T-cell (primary cell): ENCODE results near the gene GPC5. TPM values are rescaled to one million over a fixed set of nuclear protein-coding genes. Genes with fewer than 3 reads are reported as not detected.

Experiments
- ATAC-seq, 4 experiments: fragments of 200-7000 bp in 3 of 4; fragments of 150-1000 bp in 1 of 4; cut with Tn5 transposase; replicated peaks in 1 of 4; 1 replicate in 3 of 4; 2 replicates in 1 of 4; pipeline ENCODE4 v1.10.0; 2021; ENCODE audit warnings: moderate library complexity in 3 of 4, mild to moderate bottlenecking in 2 of 4, moderate number of reproducible peaks in 1 of 4
- CTCF ChIA-PET, 2 donors: fragments of 300-600 bp; sonication (Branson Sonifier 250); formaldehyde crosslinking; loops; one replicate each; lab custom pipeline; 2022; ENCODE audit warnings: antibody characterized with exemption in 2 of 2; lab: Charles Lee
- POLR2A ChIA-PET, 2 donors: fragments of 300-600 bp; sonication (Branson Sonifier 250); formaldehyde crosslinking; loops; one replicate each; lab custom pipeline; 2022; ENCODE audit warnings: antibody characterized with exemption in 2 of 2; lab: Charles Lee
- DNase-seq, 35 experiments: peaks; one replicate each; pipeline versions ENCODE4 v3.0.0 to v3.0.0-alpha.2; 2013 to 2023
- H3K27ac ChIP-seq: one replicate; pipeline ENCODE4 v1.5.1; 2013; ENCODE audit warnings: low read length
- H3K27me3 ChIP-seq, 2 experiments: replicated peaks in 1 of 2; 1 replicate in 1 of 2; 2 replicates in 1 of 2; pipeline versions ENCODE4 v1.6.1 to v1.7.0; 2013; ENCODE audit warnings: low read length in 1 of 2, mixed read lengths in 1 of 2; ENCODE audit not compliant: control insufficient read depth in 2 of 2, insufficient read depth in 2 of 2; ENCODE audit errors: extremely low read depth in 1 of 2
- H3K36me3 ChIP-seq, 2 donors: 1 replicate in 1 of 2; 2 replicates in 1 of 2; pipeline versions ENCODE4 v1.6.1 to v1.7.0; 2013; ENCODE audit warnings: low read length in 1 of 2; ENCODE audit not compliant: control insufficient read depth in 2 of 2, insufficient read depth in 1 of 2; ENCODE audit errors: extremely low read depth in 1 of 2
- H3K4me1 ChIP-seq, 2 experiments: 1 replicate in 1 of 2; 2 replicates in 1 of 2; pipeline versions ENCODE4 v1.6.1 to v1.7.0; 2013; ENCODE audit warnings: low read length in 2 of 2, mixed read lengths in 1 of 2; ENCODE audit not compliant: insufficient read depth in 2 of 2, control insufficient read depth in 1 of 2; ENCODE audit errors: extremely low read depth in 1 of 2
- H3K4me3 ChIP-seq, 2 donors: 1 replicate in 1 of 2; 2 replicates in 1 of 2; pipeline versions ENCODE4 v1.5.1 to v1.7.0; 2013; ENCODE audit warnings: mild to moderate bottlenecking in 2 of 2, low read length in 1 of 2, moderate library complexity in 1 of 2; ENCODE audit not compliant: control insufficient read depth in 1 of 2; ENCODE audit errors: extremely low read depth in 1 of 2
- H3K9me3 ChIP-seq: 2 replicates; pipeline ENCODE4 v1.7.0; 2013
- H3K27ac Mint-ChIP-seq, 2 donors: one replicate each; pipeline ENCODE4 v1.8.0; 2020 to 2021; ENCODE audit warnings: mild to moderate bottlenecking in 2 of 2, mixed read lengths in 2 of 2
- H3K27me3 Mint-ChIP-seq, 2 donors: one replicate each; pipeline ENCODE4 v1.8.0; 2021 to 2022; ENCODE audit warnings: mixed read lengths in 2 of 2
- H3K36me3 Mint-ChIP-seq: one replicate; pipeline ENCODE4 v1.8.0; 2021; ENCODE audit warnings: mixed read lengths
- H3K4me1 Mint-ChIP-seq, 3 donors: one replicate each; pipeline ENCODE4 v1.8.0; 2020 to 2022; ENCODE audit warnings: mixed read lengths in 3 of 3, mild to moderate bottlenecking in 1 of 3
- H3K4me3 Mint-ChIP-seq, 3 donors: one replicate each; pipeline ENCODE4 v1.8.0; 2020 to 2022; ENCODE audit warnings: mild to moderate bottlenecking in 3 of 3, mixed read lengths in 3 of 3, moderate library complexity in 3 of 3
- H3K9me3 Mint-ChIP-seq, 3 donors: one replicate each; pipeline ENCODE4 v1.8.0; 2020 to 2022; ENCODE audit warnings: mixed read lengths in 3 of 3
- WGBS: methylation state at CpG from one replicate; pipeline ENCODE4 v1.1.5; 2013; ENCODE audit warnings: missing lambda C conversion rate; ENCODE audit not compliant: insufficient coverage; 5-methylcytosine and 5-hydroxymethylcytosine counted together
- total RNA-seq, 35 experiments: library from RNA in 6 of 35; stranded (reverse) in 6 of 35; fragments of 120-200 nt in 1 of 35; gene quantifications; one replicate each; pipeline versions ENCODE4 v1.2.1 to v1.2.4 and lab custom pipeline; 2013 to 2026

The GPC5 gene
- total RNA-seq = under 1 TPM; 0.12 to 0.39 (median 0.26) TPM
- total RNA-seq (2013) = 0.17 TPM
- 0 to 0.38 (median 0.10) reads per million in 29 experiments for total RNA-seq (lab: John Stamatoyannopoulos, UW)

DNA sequence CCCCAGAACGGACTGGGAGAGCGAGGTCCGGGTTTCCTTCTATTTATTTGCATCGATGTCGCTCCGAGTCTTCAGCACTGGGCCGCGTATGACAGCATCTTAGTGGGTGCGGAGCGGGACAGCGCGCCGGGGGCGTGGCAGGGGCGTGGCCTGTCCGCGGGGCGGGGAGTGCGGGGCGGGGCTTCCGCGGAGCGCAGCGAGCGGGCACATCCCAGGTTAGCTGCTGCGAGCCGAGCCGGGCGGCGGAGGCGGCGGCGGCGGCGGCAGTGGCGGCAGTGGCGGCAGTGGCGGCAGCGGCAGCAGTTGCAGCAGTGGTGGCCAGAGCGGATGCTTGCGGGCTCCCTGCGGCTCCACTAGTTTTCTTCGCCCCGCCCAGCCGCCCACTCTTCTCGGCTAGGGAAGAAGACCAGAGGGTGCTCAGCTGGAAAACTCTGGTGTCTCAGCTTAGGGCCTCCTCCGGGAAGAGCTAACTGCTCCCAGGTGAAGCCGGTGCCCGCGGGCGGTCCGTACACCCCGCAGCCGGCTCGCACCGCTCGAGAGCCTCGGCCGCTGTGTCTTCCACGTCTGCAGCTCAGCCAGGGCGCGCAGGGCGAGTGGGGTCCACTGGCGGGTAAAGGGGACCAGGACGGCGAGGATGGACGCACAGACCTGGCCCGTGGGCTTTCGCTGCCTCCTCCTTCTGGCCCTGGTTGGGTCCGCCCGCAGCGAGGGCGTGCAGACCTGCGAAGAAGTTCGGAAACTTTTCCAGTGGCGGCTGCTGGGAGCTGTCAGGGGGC lies at the start of gene GPC5:
TSS of gene GPC5 (plus strand) at position 209 of the 776 bp plus-strand sequence.
- no peaks in the 10 kb centered on the region for H3K9me3 ChIP-seq
- peaks cover 10 to 44% of the 10 kb centered on the region in 2 experiments for H3K27me3 ChIP-seq
- CTCF ChIA-PET = no interaction called here
- Mint-ChIP-seq H3K9me3 (no peaks in the 10 kb centered on the region), H3K4me3 (peak within 1 kb of the TSS; percentile 74 to 80 (median 76)), H3K36me3 (no peaks in the 10 kb centered on the region), H3K27me3 (peaks cover 26 to 64% of the 10 kb centered on the region in 2 donors), H3K27ac (peak within 1 kb of the TSS; percentile 44 to 69), H3K4me1 (peaks cover 6 to 16% (median 14%) of the 10 kb centered on the region in 3 donors)
- no peak within 1 kb of the TSS for H3K27ac ChIP-seq
- peak; percentile 51 to 89 (median 74) for DNase-seq
- peak; percentile 97 to 100 (median 98) for ATAC-seq
- WGBS = 2% methylated on average over 69 of the region's 76 CpGs
- no peaks in the 10 kb centered on the region for H3K36me3 ChIP-seq
- H3K4me3 ChIP-seq = peak within 1 kb of the TSS; percentile 53 to 58
- POLR2A ChIA-PET = no interaction called here
- H3K4me1 ChIP-seq = peaks cover 0 to 13% of the 10 kb centered on the region in 2 experiments

DNA sequence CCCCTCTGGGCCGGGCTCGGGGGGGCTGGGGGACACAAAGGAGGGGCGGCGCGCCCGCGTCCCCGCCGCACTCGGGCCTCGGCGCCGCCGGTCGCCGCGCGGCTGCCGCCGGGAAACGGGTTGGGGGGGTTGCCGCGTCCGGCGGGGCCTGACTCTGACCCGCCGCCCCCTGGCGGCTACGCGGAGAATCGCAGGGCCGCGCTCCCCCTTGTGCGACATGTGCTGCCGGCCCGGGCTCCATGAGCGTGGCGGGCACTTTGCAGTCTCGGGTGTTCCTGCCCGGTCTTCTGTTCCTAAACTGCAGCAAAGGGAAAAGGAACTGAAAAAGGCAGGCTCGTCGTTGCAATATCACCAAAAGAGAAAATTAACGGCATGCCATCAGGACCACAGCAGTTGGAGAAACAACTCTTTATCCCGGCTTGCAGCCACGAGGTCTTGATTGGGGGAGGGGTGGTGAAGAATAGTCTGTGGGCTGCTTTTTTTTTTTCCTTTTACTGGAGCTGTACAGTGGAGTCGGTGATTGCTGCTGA lies 49.5 kb upstream of the GPC5 start:
- POLR2A ChIA-PET = interaction anchor here in 1 of 2 donors (0.6 kb wide), 1 partner anchor 49 kb away, joined by 3 read pairs; no protein-coding TSS in a partner anchor

DNA sequence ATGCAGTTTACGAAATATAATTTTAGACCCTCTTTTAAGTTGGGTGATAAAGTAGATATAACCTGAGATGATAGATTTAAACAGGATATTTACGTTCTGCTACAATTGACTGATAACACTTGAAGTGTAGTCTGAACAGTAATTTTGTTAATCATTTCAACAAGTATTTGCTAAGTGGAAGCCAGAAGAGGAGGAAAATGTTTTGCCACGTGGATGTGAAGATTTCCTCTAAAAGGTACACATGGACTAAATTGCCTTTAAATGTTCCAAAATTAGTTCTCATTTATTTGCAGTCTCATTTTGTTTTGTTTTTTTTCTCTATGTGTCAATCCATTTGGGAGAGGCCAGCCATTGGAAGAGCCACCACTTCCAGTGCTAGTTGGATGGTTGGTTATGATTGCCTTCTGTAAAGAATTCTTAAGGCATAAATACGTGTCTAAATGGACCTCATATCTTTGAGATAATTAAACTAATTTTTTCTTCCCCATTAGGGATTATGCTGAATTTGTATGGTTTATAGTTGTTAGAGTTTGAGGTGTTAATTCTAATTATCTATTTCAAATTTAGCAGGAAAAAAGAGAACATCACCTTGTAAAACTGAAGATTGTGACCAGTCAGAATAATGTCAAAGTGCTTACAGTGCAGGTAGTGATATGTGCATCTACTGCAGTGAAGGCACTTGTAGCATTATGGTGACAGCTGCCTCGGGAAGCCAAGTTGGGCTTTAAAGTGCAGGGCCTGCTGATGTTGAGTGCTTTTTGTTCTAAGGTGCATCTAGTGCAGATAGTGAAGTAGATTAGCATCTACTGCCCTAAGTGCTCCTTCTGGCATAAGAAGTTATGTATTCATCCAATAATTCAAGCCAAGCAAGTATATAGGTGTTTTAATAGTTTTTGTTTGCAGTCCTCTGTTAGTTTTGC lies 48.2 kb upstream of the GPC5 start:
- H3K27me3 ChIP-seq = no peaks in the 10 kb centered on the region
- H3K36me3 ChIP-seq = peaks cover 0 to 29% of the 10 kb centered on the region in 2 donors
- H3K4me3 Mint-ChIP-seq = peak overlapping the region in 2 of 3 donors; percentile 87 to 89
- no peak for DNase-seq
- H3K4me3 ChIP-seq = no peak overlapping the region
- no peak for ATAC-seq
- H3K9me3 ChIP-seq = no peaks in the 10 kb centered on the region
- H3K27me3 Mint-ChIP-seq = no peaks in the 10 kb centered on the region
- H3K9me3 Mint-ChIP-seq = no peaks in the 10 kb centered on the region
- peaks cover 49% of the 10 kb centered on the region for H3K36me3 Mint-ChIP-seq
- WGBS = 8% methylated on average over 2 of the region's 5 CpGs
- H3K27ac Mint-ChIP-seq = no peak overlapping the region
- H3K27ac ChIP-seq = no peak overlapping the region
- POLR2A ChIA-PET = no interaction called here
- peaks cover 15 to 27% of the 10 kb centered on the region in 2 experiments for H3K4me1 ChIP-seq
- peaks cover 37 to 47% (median 46%) of the 10 kb centered on the region in 3 donors for H3K4me1 Mint-ChIP-seq
- CTCF ChIA-PET = interaction anchor here in 1 of 2 donors (2.3 kb wide), 1 partner anchor 36 kb away, joined by 18 read pairs; no protein-coding TSS in a partner anchor

More for the DNA sequence above, 49.5 kb upstream of the GPC5 start:
- CTCF ChIA-PET = interaction anchor here (0.7 to 2.3 kb wide), 4 partner anchors 9 to 37 kb away, joined by 3 to 18 read pairs (median 6); no protein-coding TSS in a partner anchor
- ATAC-seq = peak; percentile 56 to 73 (median 64)
- peaks cover 0 to 20% of the 10 kb centered on the region in 2 donors for H3K36me3 ChIP-seq
- no peaks in the 10 kb centered on the region for H3K27me3 ChIP-seq
- H3K27ac ChIP-seq = peak overlapping the region; percentile 25
- under 1% methylated on average over 45 of the region's 46 CpGs for WGBS
- Mint-ChIP-seq H3K4me3 (peak overlapping the region; percentile 87 to 91 (median 89)), H3K9me3 (no peaks in the 10 kb centered on the region), H3K4me1 (peaks cover 37 to 47% (median 46%) of the 10 kb centered on the region in 3 donors), H3K27ac (peak overlapping the region; percentile 82 to 91), H3K36me3 (peaks cover 37% of the 10 kb centered on the region), H3K27me3 (no peaks in the 10 kb centered on the region)
- H3K9me3 ChIP-seq = no peaks in the 10 kb centered on the region
- DNase-seq = peak; percentile 68 to 94 (median 86)
- H3K4me1 ChIP-seq = peaks cover 15 to 27% of the 10 kb centered on the region in 2 experiments
- peak overlapping the region; percentile 61 to 84 for H3K4me3 ChIP-seq

DNA sequence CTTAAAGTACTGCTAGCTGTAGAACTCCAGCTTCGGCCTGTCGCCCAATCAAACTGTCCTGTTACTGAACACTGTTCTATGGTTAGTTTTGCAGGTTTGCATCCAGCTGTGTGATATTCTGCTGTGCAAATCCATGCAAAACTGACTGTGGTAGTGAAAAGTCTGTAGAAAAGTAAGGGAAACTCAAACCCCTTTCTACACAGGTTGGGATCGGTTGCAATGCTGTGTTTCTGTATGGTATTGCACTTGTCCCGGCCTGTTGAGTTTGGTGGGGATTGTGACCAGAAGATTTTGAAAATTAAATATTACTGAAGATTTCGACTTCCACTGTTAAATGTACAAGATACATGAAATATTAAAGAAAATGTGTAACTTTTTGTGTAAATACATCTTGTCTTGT lies 47.3 kb upstream of the GPC5 start:
- H3K4me3 Mint-ChIP-seq = no peak overlapping the region
- no peak for ATAC-seq
- CTCF ChIA-PET = interaction anchor here in 1 of 2 donors (2.3 kb wide), 1 partner anchor 37 kb away, joined by 18 read pairs; no protein-coding TSS in a partner anchor

DNA sequence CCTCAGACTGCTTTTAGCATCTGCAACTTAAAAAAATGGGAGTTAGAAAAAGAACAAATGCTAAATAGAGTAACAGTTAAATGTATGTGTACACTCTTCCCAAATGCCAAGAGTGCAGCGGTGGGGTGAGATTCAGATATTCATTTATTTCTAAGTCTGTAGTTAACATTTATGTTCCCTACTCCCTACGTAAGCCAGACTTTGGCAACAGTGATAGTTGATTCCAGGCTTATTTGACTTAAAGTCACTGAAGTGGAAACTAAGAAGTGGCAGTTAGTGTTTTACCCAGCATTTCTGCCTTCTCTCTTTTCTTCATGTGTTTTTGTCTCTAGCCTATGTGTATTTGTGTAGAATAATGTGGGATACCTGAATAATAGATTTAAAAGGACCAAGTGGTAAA lies 46.4 kb upstream of the GPC5 start:
- peaks cover 0 to 37% of the 10 kb centered on the region in 2 donors for H3K36me3 ChIP-seq
- H3K27me3 ChIP-seq = no peaks in the 10 kb centered on the region
- H3K27me3 Mint-ChIP-seq = no peaks in the 10 kb centered on the region
- no peak overlapping the region for H3K27ac ChIP-seq
- no peak overlapping the region for H3K4me3 Mint-ChIP-seq
- H3K9me3 Mint-ChIP-seq = no peaks in the 10 kb centered on the region
- H3K4me1 Mint-ChIP-seq = peaks cover 33 to 46% (median 41%) of the 10 kb centered on the region in 3 donors
- no peak for DNase-seq
- no peak for ATAC-seq
- no peaks in the 10 kb centered on the region for H3K9me3 ChIP-seq
- no peak overlapping the region for H3K4me3 ChIP-seq
- no CpG with 5 or more reads among the region's 2 CpGs for WGBS
- H3K4me1 ChIP-seq = peaks cover 11 to 23% of the 10 kb centered on the region in 2 experiments
- CTCF ChIA-PET = no interaction called here
- peaks cover 56% of the 10 kb centered on the region for H3K36me3 Mint-ChIP-seq
- POLR2A ChIA-PET = no interaction called here
- no peak overlapping the region for H3K27ac Mint-ChIP-seq

More for the DNA sequence above, 47.3 kb upstream of the GPC5 start:
- 100% methylated on average over 2 of the region's 5 CpGs for WGBS
- DNase-seq = no peak
- no peaks in the 10 kb centered on the region for H3K27me3 Mint-ChIP-seq
- H3K9me3 Mint-ChIP-seq = no peaks in the 10 kb centered on the region
- H3K36me3 ChIP-seq = peaks cover 0 to 33% of the 10 kb centered on the region in 2 donors
- peaks cover 56% of the 10 kb centered on the region for H3K36me3 Mint-ChIP-seq
- H3K4me1 Mint-ChIP-seq = peaks cover 41 to 45% (median 43%) of the 10 kb centered on the region in 3 donors
- POLR2A ChIA-PET = no interaction called here
- H3K4me3 ChIP-seq = no peak overlapping the region
- H3K27ac Mint-ChIP-seq = no peak overlapping the region
- H3K27me3 ChIP-seq = no peaks in the 10 kb centered on the region
- no peak overlapping the region for H3K27ac ChIP-seq
- peaks cover 15 to 27% of the 10 kb centered on the region in 2 experiments for H3K4me1 ChIP-seq
- no peaks in the 10 kb centered on the region for H3K9me3 ChIP-seq
